NCI-H345 treated with DMSO at 0.1 percent for 48 hours (cell line): Measurements from ENCODE around the gene ZNF579.
"Not testable (repeated sequence)": the region's sequence is repeated elsewhere in the genome, so short reads cannot be mapped to it uniquely, and the experiment has no call there.

Source experiments
- DNase-seq: peaks from one replicate; lab custom pipeline; 2025; ENCODE audit not compliant: unreplicated experiment; lab: John Stamatoyannopoulos, UW

Gene ZNF579

DNA sequence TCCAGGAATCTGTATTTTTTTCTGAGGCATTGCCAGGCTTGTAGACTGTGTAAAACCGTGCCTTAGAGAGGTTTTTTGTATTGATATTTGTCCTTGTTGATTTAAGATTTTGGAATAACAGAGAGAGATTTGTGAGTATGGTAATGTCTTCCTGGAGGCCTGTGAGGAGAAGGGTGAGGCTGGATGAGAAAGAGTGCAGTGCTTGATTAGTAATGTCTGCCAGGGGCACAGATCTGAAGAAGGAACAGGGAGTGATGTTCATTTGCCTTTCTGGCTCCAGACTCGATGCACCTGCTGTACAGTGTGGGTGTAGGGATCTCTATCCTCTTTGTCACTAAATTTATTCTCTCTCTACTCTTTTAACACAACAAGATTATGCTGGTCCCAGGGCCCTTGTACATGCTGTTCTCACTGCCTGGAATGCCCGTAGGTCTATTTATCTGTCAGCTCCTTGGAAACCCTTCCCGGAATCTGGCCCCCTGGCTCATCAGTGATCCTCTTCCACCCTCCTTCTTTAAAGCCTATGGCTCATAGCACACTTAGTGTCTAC lies 14.4 kb upstream of the ZNF579 start:
- no peak for DNase-seq

GRCh38 chr19:55593096-55593772 lies 12.6 kb upstream of the ZNF579 start:
- DNase-seq = no peak

DNA sequence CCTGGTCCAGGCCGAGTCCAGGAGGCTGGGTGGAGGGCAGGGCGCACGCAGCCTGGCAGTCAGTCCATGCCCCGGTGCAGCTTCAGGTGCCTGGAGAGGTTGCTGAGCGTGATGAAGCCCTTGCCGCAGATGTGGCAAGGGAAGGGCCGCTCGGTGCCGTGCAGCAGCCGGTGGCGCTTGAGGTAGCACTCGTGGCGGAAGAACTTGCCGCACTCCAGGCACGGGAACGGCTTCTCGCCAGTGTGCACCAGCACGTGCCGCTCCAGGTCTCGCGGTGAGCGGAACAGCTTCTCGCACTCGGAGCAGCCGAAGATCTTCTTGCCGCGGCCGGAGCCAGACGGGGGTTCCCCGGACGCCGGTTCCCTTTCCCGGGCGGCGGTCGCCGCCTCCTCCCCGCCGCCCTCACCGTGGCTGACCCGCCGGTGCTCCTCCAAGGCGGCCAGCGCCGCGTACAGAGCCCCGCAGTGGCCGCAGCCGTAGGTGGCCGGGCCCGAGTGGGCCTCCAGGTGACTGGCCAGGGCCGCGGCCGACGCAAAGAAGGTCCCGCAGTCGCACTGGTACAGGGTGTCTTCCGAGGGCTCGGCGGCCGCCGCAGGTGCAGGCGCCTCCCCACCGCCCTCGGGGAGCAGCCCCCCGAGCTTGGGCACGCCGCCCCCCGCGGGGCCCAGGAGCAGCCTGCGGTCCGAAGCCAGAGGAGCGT lies 11.9 kb upstream of the ZNF579 start:
- no peak for DNase-seq

- DNase-seq = no peak
Observed at GRCh38 chr19:55591555-55591954, 10.9 kb upstream of the ZNF579 start.

GRCh38 chr19:55590617-55591016 lies 10.0 kb upstream of the ZNF579 start:
- DNase-seq = no peak

GRCh38 chr19:55590109-55590508 lies 9.5 kb upstream of the ZNF579 start:
- DNase-seq = no peak

GRCh38 chr19:55588738-55589137 lies 8.1 kb upstream of the ZNF579 start:
- DNase-seq = no peak

- DNase-seq = peak; percentile 88
Observed at GRCh38 chr19:55586976-55587668, 6.5 kb upstream of the ZNF579 start.

DNA sequence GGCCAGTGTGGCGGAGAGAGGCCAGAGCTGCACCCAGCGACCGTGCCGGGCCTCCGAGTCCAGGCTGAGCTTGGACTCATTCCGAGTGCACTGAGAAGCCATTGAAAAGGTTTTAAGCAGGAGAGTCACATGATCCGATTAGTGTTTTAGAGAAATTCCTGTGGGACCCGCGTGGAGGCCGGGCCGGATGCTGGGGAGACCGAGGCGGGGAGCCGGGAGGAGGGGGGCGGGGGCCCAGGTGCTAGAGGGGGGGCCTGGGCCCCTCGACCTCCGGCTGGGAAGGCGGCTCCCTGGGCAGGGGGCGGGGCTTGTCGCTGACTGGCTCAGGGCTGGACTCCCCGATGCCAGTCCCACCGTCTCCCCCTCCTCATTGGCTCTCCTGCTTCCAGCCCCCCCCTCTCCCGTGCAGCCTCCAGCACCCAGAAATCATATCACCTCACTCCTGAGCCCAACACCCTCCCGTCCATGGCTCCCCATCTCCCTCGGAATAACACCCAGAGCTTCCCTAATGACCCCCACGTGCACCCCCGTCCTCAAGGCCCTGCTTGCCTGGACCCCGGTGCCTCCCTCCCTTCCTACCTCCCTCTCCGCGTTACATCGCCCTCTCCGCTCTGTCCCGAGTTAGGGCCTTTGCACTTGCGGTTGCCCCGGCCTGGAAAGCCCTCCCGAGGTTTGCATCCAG lies 5.2 kb upstream of the ZNF579 start:
- peak; percentile 41 for DNase-seq

GRCh38 chr19:55584871-55585270 lies 4.2 kb upstream of the ZNF579 start:
- DNase-seq = no peak

- not testable (repeated sequence) for DNase-seq
Observed at GRCh38 chr19:55583897-55584296, 3.2 kb upstream of the ZNF579 start.

GRCh38 chr19:55582284-55582683 lies 1.6 kb upstream of the ZNF579 start:
- DNase-seq = not testable (repeated sequence)

DNA sequence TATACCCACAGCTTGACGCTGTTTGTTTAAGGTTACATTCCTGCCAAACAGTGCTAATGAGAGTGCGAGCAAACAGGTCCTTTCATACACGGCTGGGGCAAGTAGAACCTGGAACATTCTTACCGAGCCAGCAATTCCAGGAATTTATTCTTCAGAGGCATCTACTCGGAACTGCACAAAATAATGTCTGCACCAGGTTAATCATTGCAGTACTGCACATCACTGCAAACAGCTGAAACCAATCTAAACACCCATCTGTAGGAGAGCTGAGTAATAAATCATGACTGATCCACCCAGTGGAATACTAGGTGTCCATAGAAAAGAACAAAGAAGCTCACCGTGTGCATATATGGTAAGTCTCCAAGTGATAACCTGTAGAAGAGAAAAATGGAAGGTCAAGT lies 1.2 kb upstream of the ZNF579 start:
- DNase-seq = no peak

- no peak for DNase-seq
Observed at GRCh38 chr19:55581145-55581822, 636 bp upstream of the ZNF579 start.

DNA sequence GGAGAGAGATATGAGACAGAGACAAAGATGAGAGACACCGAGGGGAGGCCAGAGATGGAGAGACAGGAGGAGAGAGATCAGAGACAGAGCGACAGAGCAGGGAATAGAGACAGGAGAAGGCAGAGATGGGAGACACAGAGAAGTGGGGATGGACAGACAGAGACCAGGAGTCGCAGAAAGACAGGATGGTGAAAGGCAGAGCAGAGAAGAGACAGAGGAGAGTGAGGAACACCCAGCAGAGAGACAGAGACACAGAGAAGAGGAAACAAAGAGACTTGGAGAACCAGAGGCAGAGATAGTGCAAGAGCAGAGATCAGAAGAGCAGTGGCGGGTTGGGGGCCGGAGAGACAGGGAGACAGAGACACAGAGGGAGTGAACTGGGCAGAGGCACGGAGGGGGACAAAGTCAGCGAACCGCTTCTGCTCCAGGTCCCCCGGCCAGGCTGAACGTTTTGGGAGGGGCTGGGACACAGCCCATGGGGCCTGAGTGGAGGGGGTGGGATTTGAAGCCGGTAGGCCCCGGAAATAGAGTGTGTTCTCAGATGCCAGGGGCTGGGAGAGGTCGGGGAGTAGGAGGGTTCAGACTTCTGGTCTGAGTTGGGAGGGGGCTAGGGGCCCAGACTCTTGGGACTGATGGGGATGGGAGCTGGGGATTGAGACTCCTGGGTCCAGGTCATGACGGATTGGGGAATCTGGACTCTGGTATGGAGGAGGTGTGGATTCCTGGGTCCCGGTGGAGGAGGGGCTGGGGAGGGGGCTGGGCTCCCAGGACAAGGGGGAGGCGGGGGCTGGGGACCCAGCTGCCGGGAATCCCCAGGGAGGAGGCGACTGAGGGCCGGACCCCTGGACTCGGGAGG lies 654 bp downstream of the ZNF579 start:
- no peak for DNase-seq

- DNase-seq = no peak
Observed at GRCh38 chr19:55578761-55579747, 1.6 kb downstream of the ZNF579 start.

DNA sequence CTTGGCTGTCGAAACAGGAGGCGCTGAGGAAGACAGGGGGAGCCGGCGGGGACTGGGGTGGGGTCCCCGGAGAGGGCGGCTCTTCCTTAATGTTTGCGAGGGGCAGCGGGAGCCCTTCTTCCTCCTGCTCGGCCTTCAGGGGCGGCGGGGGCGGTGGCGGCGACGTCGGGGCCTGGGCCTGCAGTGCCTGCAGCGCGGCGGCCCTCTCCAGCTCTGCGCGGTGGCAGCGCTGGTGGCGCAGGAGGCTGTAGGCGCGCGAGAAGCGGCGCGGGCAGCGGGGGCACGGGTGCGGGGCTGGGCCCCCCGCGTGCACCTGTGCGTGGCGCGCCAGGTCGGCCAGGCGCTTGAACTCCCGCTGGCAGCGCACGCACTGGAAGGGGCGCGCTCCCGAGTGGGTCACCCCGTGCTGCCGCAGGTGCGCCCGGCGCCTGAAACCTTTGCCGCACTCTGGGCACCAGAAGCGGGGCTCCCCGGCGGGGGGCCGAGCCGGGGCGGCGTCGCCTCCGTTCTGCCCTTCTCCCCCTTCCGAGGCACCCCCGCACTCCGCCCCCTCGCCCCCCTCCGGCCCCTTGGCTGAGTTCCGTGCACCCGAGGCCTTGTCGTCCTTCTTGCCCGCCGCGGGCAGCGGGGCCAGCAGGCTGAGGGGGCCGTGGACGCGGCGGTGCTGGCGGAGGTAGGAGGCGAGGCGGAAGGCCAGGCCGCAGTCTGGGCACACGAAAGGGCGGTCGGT lies 2.5 kb downstream of the ZNF579 start:
- no peak for DNase-seq

- DNase-seq = no peak
Observed at GRCh38 chr19:55576746-55577145, 3.9 kb downstream of the ZNF579 start.
